Keratinocyte (primary cell): ENCODE data around the gene TDRD3. TPM values are rescaled to one million over a fixed set of nuclear protein-coding genes. Genes with fewer than 3 reads are reported as not detected.

Experiments used
- DNase-seq: peaks from one replicate; pipeline ENCODE4 v3.0.0-alpha.2; 2011; ENCODE audit warnings: low read depth, missing footprints, low spot score
- FAIRE-seq: peaks from 2 replicates; lab custom pipeline; 2011; peaks lifted over from hg19 to GRCh38; lab: Jason Lieb, UNC
- H2AFZ ChIP-seq: 2 replicates; pipeline ENCODE4 v1.6.0; 2012; ENCODE audit warnings: low read length, control low read depth, inconsistent platforms; ENCODE audit not compliant: control insufficient read depth
- H3K27ac ChIP-seq: 2 replicates; pipeline ENCODE4 v1.5.1; 2011; ENCODE audit warnings: low read length; ENCODE audit not compliant: control insufficient read depth, insufficient read depth
- H3K27me3 ChIP-seq: 3 replicates; pipeline ENCODE4 v1.6.0; 2011; ENCODE audit warnings: low read length; ENCODE audit not compliant: control insufficient read depth, insufficient read depth; ENCODE audit errors: extremely low read depth
- H3K36me3 ChIP-seq, 2 experiments: 2 replicates in 1 of 2; 3 replicates in 1 of 2; pipeline ENCODE4 v1.5.1; 2011; ENCODE audit warnings: low read length in 2 of 2, mild to moderate bottlenecking in 1 of 2; ENCODE audit not compliant: control insufficient read depth in 2 of 2, insufficient read depth in 2 of 2; ENCODE audit errors: extremely low read depth in 1 of 2
- H3K4me1 ChIP-seq: 3 replicates; pipeline ENCODE4 v1.5.1; 2011; ENCODE audit warnings: low read length; ENCODE audit not compliant: control insufficient read depth, insufficient read depth; ENCODE audit errors: extremely low read depth
- H3K4me2 ChIP-seq: 3 replicates; pipeline ENCODE4 v1.6.0; 2011; ENCODE audit warnings: low read depth, low read length; ENCODE audit not compliant: control insufficient read depth, insufficient read depth; ENCODE audit errors: extremely low read depth
- H3K4me3 ChIP-seq, 3 experiments: fragments of 200-600 bp in 1 of 3; sonication (generic) in 1 of 3; 2 replicates in 2 of 3; 3 replicates in 1 of 3; pipeline ENCODE4 v1.5.1; 2011 to 2016; ENCODE audit warnings: low read length in 3 of 3, mild to moderate bottlenecking in 3 of 3, control low read depth in 2 of 3, inconsistent platforms in 1 of 3, low read depth in 1 of 3, mixed read lengths in 1 of 3, mixed run types in 1 of 3, moderate library complexity in 1 of 3; ENCODE audit not compliant: control insufficient read depth in 2 of 3, insufficient read depth in 2 of 3; ENCODE audit errors: extremely low read depth in 1 of 3
- H3K79me2 ChIP-seq: 2 replicates; pipeline ENCODE4 v1.6.0; 2012; ENCODE audit warnings: low read length; ENCODE audit not compliant: control insufficient read depth, insufficient read depth
- H3K9ac ChIP-seq: 3 replicates; pipeline ENCODE4 v1.6.0; 2011; ENCODE audit warnings: low read length; ENCODE audit not compliant: control insufficient read depth, insufficient read depth; ENCODE audit errors: extremely low read depth
- H3K9me1 ChIP-seq: 3 replicates; pipeline ENCODE4 v1.6.0; 2011; ENCODE audit warnings: low read length; ENCODE audit not compliant: control insufficient read depth, insufficient read depth; ENCODE audit errors: extremely low read depth
- H3K9me3 ChIP-seq: 2 replicates; pipeline ENCODE4 v1.5.1; 2012; ENCODE audit warnings: low read depth, low read length; ENCODE audit not compliant: control insufficient read depth
- H4K20me1 ChIP-seq: 3 replicates; pipeline ENCODE4 v1.6.0; 2011; ENCODE audit warnings: low read length; ENCODE audit not compliant: control insufficient read depth, insufficient read depth; ENCODE audit errors: extremely low read depth
- CTCF ChIP-seq, 3 experiments: IDR thresholded peaks in 1 of 3; conservative IDR thresholded peaks in 1 of 3; optimal IDR thresholded peaks in 1 of 3; 2 replicates in 2 of 3; 3 replicates in 1 of 3; pipeline versions ENCODE3 to v1.5.1; 2011; ENCODE audit warnings: low read length in 3 of 3, mild to moderate bottlenecking in 3 of 3, moderate library complexity in 2 of 3, control low read depth in 1 of 3, inconsistent platforms in 1 of 3; ENCODE audit not compliant: insufficient read depth in 2 of 3; ENCODE audit errors: extremely low read depth in 1 of 3
- EZH2 ChIP-seq: IDR thresholded peaks from one replicate; pipeline ENCODE4 v1.6.1; 2012; ENCODE audit warnings: inconsistent platforms, mild to moderate bottlenecking, low read length, moderate library complexity
- dilution Hi-C: fragments of 300-500 bp; cut with MboI; formaldehyde crosslinking; loops from one replicate; pipeline ENCODE4 v1.7.0; 2020; ENCODE audit warnings: low sequenced_read_pairs; ENCODE audit not compliant: extremely low pct_ligation_motif_present
- polyA plus RNA-seq, 5 experiments: library from polyadenylated mRNA; depleted of rRNA in 3 of 5; stranded (reverse) in 3 of 5; stranded (forward) in 1 of 5; unstranded in 1 of 5; fragments of >200 nt; gene quantifications; 1 replicate in 1 of 5; 2 replicates in 3 of 5; 3 replicates in 1 of 5; pipeline versions ENCODE4 v1.2.1 to v1.2.3, GENCODE V29; 2011 to 2012; ENCODE audit warnings: missing spikeins in 2 of 5, low read depth in 1 of 5, low replicate concordance in 1 of 5

The TDRD3 gene
- polyA plus RNA-seq, 1 donor (not counting 4 experiments of a cell fraction or from before 2014, with no cell fraction given): 10.7 TPM

- no peak for DNase-seq
- TF ChIP-seq CTCF (optimal IDR thresholded peaks at IDR 0.05 in 1 of 3, IDR thresholded peaks at IDR 0.05 in 1 of 3, conservative IDR thresholded peaks at IDR 0.05 in 1 of 3; ENCODE audit: extremely low read depth in 1 of 3, insufficient read depth in 2 of 3, low read length in 3 of 3) (no peak), EZH2 (no peak)
- dilution Hi-C loops: no loop called here
Measured at GRCh38 chr13:60604058-60604457, 207.0 kb downstream of the TDRD3 start.

GRCh38 chr13:60608954-60609353, 211.9 kb downstream of the TDRD3 start:
- Histone ChIP-seq H3K27me3 (no peaks in the 10 kb centered on the region), H4K20me1 (no peaks in the 10 kb centered on the region), H3K4me2 (no peak overlapping the region), H2AFZ (no peak overlapping the region), H3K4me1 (no peaks in the 10 kb centered on the region), H3K79me2 (no peaks in the 10 kb centered on the region), H3K9ac (no peak overlapping the region), H3K27ac (no peak overlapping the region), H3K9me1 (no peaks in the 10 kb centered on the region), H3K9me3 (no peaks in the 10 kb centered on the region), H3K36me3 (no peaks in the 10 kb centered on the region), H3K4me3 (no peak overlapping the region)
- DNase-seq (no peak), FAIRE-seq (no peak)
- dilution Hi-C loops: no loop called here
- no peak for TF ChIP-seq EZH2
- no peak for TF ChIP-seq CTCF (optimal IDR thresholded peaks at IDR 0.05 in 1 of 3, IDR thresholded peaks at IDR 0.05 in 1 of 3, conservative IDR thresholded peaks at IDR 0.05 in 1 of 3; ENCODE audit: extremely low read depth in 1 of 3, insufficient read depth in 2 of 3, low read length in 3 of 3)

More at GRCh38 chr13:60604058-60604457, 207.0 kb downstream of the TDRD3 start:
- H3K4me3 ChIP-seq: no peak overlapping the region
- H3K9me3 ChIP-seq: no peaks in the 10 kb centered on the region
- H3K27me3 ChIP-seq: no peaks in the 10 kb centered on the region
- no peak overlapping the region for H3K9ac ChIP-seq
- H3K4me2 ChIP-seq: no peak overlapping the region
- no peaks in the 10 kb centered on the region for H3K9me1 ChIP-seq
- no peak overlapping the region for H2AFZ ChIP-seq
- no peaks in the 10 kb centered on the region for H3K79me2 ChIP-seq
- H3K4me1 ChIP-seq: no peaks in the 10 kb centered on the region
- no peak overlapping the region for H3K27ac ChIP-seq
- FAIRE-seq: no peak
- no peaks in the 10 kb centered on the region for H4K20me1 ChIP-seq
- no peaks in the 10 kb centered on the region for H3K36me3 ChIP-seq
